ENCODE results near the gene EVA1A.
"Not testable (repeated sequence)": the region's sequence is repeated elsewhere in the genome, so short reads cannot be mapped to it uniquely, and the experiment has no call there.

The EVA1A gene

GRCh38 chr2:75516378-75517360 is 44.1 kb downstream of the EVA1A start:
- no peak for DNase-seq (ENCODE audit: low spot score)

GRCh38 chr2:75515584-75516368 is 45.0 kb downstream of the EVA1A start:
- no peak for DNase-seq (ENCODE audit: low spot score)

- no peak for DNase-seq (ENCODE audit: low spot score)
These were observed 47.0 kb downstream of the EVA1A start for GRCh38 chr2:75513616-75514170.

- no peak for DNase-seq (ENCODE audit: low spot score)
These were observed 48.1 kb downstream of the EVA1A start for GRCh38 chr2:75512455-75513212.

GRCh38 chr2:75506101-75506697 is 54.5 kb downstream of the EVA1A start:
- DNase-seq (ENCODE audit: low spot score), result no peak

- DNase-seq (ENCODE audit: low spot score), result no peak
These were observed 55.7 kb downstream of the EVA1A start for GRCh38 chr2:75505012-75505411.

- DNase-seq (ENCODE audit: low spot score), result no peak
These were observed 57.6 kb downstream of the EVA1A start for GRCh38 chr2:75503048-75503607.

GRCh38 chr2:75500633-75501032 is 60.1 kb downstream of the EVA1A start:
- no peak for DNase-seq (ENCODE audit: low spot score)

GRCh38 chr2:75499534-75499933 is 61.2 kb downstream of the EVA1A start:
- DNase-seq (ENCODE audit: low spot score), result no peak

GRCh38 chr2:75498907-75499306 is 61.8 kb downstream of the EVA1A start:
- DNase-seq (ENCODE audit: low spot score), result no peak

- DNase-seq (ENCODE audit: low spot score), result no peak
These were observed 63.5 kb downstream of the EVA1A start for GRCh38 chr2:75497256-75497655.

GRCh38 chr2:75495862-75496261 is 64.9 kb downstream of the EVA1A start:
- DNase-seq (ENCODE audit: low spot score), result no peak

- no peak for DNase-seq (ENCODE audit: low spot score)
These were observed 66.5 kb downstream of the EVA1A start for GRCh38 chr2:75494137-75494769.

GRCh38 chr2:75493230-75493629 is 67.5 kb downstream of the EVA1A start:
- no peak for DNase-seq (ENCODE audit: low spot score)

GRCh38 chr2:75491129-75491753 is 69.5 kb downstream of the EVA1A start:
- no peak for DNase-seq (ENCODE audit: low spot score)

GRCh38 chr2:75489721-75490120 is 71.0 kb downstream of the EVA1A start:
- DNase-seq (ENCODE audit: low spot score), result no peak

GRCh38 chr2:75488157-75488556 is 72.6 kb downstream of the EVA1A start:
- no peak for DNase-seq (ENCODE audit: low spot score)

- DNase-seq (ENCODE audit: low spot score), result not testable (repeated sequence)
These were observed 74.0 kb downstream of the EVA1A start for GRCh38 chr2:75486735-75487134.

- no peak for DNase-seq (ENCODE audit: low spot score)
These were observed 75.9 kb downstream of the EVA1A start for GRCh38 chr2:75484840-75485239.

- DNase-seq (ENCODE audit: low spot score), result no peak
These were observed 76.9 kb downstream of the EVA1A start for GRCh38 chr2:75483878-75484277.

Data from HuH-7.5 (cell line).